Trophoblast cell (in vitro differentiated cells and primary cell): Measurements from ENCODE around the gene TMEM259.
A peak's percentile ranks its signal among the peaks of the same experiment; 100 is the strongest.

ENCODE experiments used
- DNase-seq, 2 donors: peaks; one replicate each; pipeline ENCODE4 v3.0.0-alpha.2; 2016
- H2AFZ ChIP-seq: 2 replicates; pipeline ENCODE4 v1.6.1; 2013; ENCODE audit warnings: low read length, moderate library complexity, mild to moderate bottlenecking; ENCODE audit not compliant: insufficient read depth, poor library complexity
- H2AK5ac ChIP-seq: 2 replicates; pipeline ENCODE4 v1.6.1; 2013; ENCODE audit warnings: mild to moderate bottlenecking, low read length
- H2BK120ac ChIP-seq: 2 replicates; pipeline ENCODE4 v1.6.1; 2013; ENCODE audit warnings: low read length, mild to moderate bottlenecking, moderate library complexity; ENCODE audit not compliant: insufficient read depth, poor library complexity
- H2BK12ac ChIP-seq: 2 replicates; pipeline ENCODE4 v1.6.1; 2013; ENCODE audit warnings: mild to moderate bottlenecking, low read length, moderate library complexity
- H2BK5ac ChIP-seq: 2 replicates; pipeline ENCODE4 v1.6.1; 2013; ENCODE audit warnings: low read length, low read depth, moderate library complexity, mild to moderate bottlenecking; ENCODE audit not compliant: poor library complexity
- H3K14ac ChIP-seq: 2 replicates; pipeline ENCODE4 v1.6.1; 2013; ENCODE audit warnings: mild to moderate bottlenecking, low read length
- H3K18ac ChIP-seq: 2 replicates; pipeline ENCODE4 v1.6.1; 2013; ENCODE audit warnings: mild to moderate bottlenecking, low read length
- H3K23ac ChIP-seq: 2 replicates; pipeline ENCODE4 v1.6.1; 2013; ENCODE audit warnings: low read length
- H3K27ac ChIP-seq: 2 replicates; pipeline ENCODE4 v1.5.1; 2013; ENCODE audit warnings: low read depth, mild to moderate bottlenecking, inconsistent platforms, low read length, moderate library complexity
- H3K27me3 ChIP-seq: 2 replicates; pipeline ENCODE4 v1.6.1; 2013; ENCODE audit warnings: inconsistent platforms, mild to moderate bottlenecking, low read length, moderate library complexity; ENCODE audit not compliant: insufficient read depth
- H3K36me3 ChIP-seq, 2 experiments: 1 replicate in 1 of 2; 2 replicates in 1 of 2; pipeline ENCODE4 v1.6.1; 2013; ENCODE audit warnings: low read length in 2 of 2, mild to moderate bottlenecking in 2 of 2, moderate library complexity in 1 of 2; ENCODE audit not compliant: insufficient read depth in 2 of 2, control insufficient read depth in 1 of 2
- H3K4ac ChIP-seq: 2 replicates; pipeline ENCODE4 v1.6.1; 2013; ENCODE audit warnings: low read depth, mild to moderate bottlenecking, low read length, moderate library complexity
- H3K4me1 ChIP-seq, 2 experiments: 1 replicate in 1 of 2; 2 replicates in 1 of 2; pipeline ENCODE4 v1.6.1; 2013; ENCODE audit warnings: low read length in 2 of 2, mild to moderate bottlenecking in 2 of 2, moderate library complexity in 1 of 2; ENCODE audit not compliant: insufficient read depth in 2 of 2, control insufficient read depth in 1 of 2
- H3K4me2 ChIP-seq: 2 replicates; pipeline ENCODE4 v1.6.1; 2013; ENCODE audit warnings: inconsistent platforms, mild to moderate bottlenecking, low read length, moderate library complexity
- H3K4me3 ChIP-seq: 2 replicates; pipeline ENCODE4 v1.5.1; 2013; ENCODE audit warnings: mild to moderate bottlenecking, low read depth, low read length, inconsistent platforms
- H3K79me1 ChIP-seq: one replicate; pipeline ENCODE4 v1.6.1; 2013; ENCODE audit warnings: low read length
- H3K79me2 ChIP-seq: 2 replicates; pipeline ENCODE4 v1.6.1; 2013; ENCODE audit warnings: low read length, mild to moderate bottlenecking; ENCODE audit not compliant: control insufficient read depth, insufficient read depth, poor library complexity
- H3K9ac ChIP-seq: 2 replicates; pipeline ENCODE4 v1.6.1; 2013; ENCODE audit warnings: mild to moderate bottlenecking, low read length
- H3K9me3 ChIP-seq: 2 replicates; pipeline ENCODE4 v1.6.1; 2013; ENCODE audit warnings: low read depth, mild to moderate bottlenecking, control low read depth, inconsistent platforms, low read length; ENCODE audit not compliant: insufficient read depth
- H4K12ac ChIP-seq: 2 replicates; pipeline ENCODE4 v1.6.1; 2013; ENCODE audit warnings: low read depth, mild to moderate bottlenecking, low read length, moderate library complexity
- H4K8ac ChIP-seq: 2 replicates; pipeline ENCODE4 v1.6.1; 2013; ENCODE audit warnings: low read depth, mild to moderate bottlenecking, low read length, moderate library complexity
- H4K91ac ChIP-seq: one replicate; pipeline ENCODE4 v1.6.1; 2013; ENCODE audit warnings: low read depth, mild to moderate bottlenecking, low read length, moderate library complexity
- whole genome bisulfite sequencing: extraction: QIAGEN DNeasy Blood & Tissue Kit; methylation state at CpG from one replicate; pipeline ENCODE4 v1.1.7; 2013; ENCODE audit warnings: missing lambda C conversion rate; ENCODE audit not compliant: insufficient read length, insufficient coverage; ENCODE audit errors: extremely low coverage; 5-methylcytosine and 5-hydroxymethylcytosine counted together

TMEM259 gene

DNA sequence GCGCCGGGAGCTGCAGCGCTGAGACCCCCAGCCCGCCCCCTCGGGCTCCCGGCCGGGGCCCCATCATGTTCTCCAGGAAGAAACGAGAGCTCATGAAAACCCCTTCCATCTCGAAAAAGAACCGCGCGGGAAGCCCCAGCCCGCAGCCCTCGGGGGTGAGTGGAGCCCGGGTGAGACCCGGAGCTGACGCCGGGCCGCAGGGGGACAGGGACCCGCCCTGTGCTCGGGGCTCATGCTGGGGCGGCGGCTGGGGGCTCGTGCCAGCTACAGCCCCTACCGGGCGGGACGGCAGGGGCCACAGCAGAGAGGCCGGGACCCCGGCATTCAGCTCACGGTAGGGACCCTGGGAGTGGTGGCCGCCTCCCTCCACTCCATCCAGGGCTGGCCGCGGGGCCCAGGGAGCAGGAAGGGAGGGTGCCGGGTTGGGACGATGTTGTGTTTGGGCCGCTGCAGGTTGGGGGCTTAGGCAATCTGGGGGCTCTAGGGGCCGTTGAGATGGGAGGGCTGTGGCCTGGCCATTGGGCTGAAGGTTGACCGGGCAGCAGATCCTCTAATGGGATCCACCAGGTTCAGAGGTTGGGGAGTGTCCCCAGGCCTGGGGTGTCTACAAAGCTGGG is 46.5 kb upstream of the TMEM259 start:
- no CpG with 5 or more reads among the region's 38 CpGs for WGBS
- peak overlapping the region; percentile 51 for H4K8ac ChIP-seq
- H3K14ac ChIP-seq = no peak overlapping the region
- H3K27ac ChIP-seq = no peak overlapping the region
- peak overlapping the region; percentile 39 for H2AFZ ChIP-seq
- H3K36me3 ChIP-seq = no peaks in the 10 kb centered on the region
- peaks cover 11% of the 10 kb centered on the region for H3K9me3 ChIP-seq
- H3K4me1 ChIP-seq = peaks cover 34 to 36% of the 10 kb centered on the region in 2 experiments
- H3K4ac ChIP-seq = no peak overlapping the region
- H3K18ac ChIP-seq = peak overlapping the region; percentile 19
- H2BK5ac ChIP-seq = no peak overlapping the region
- no peak overlapping the region for H3K23ac ChIP-seq
- no peak overlapping the region for H2AK5ac ChIP-seq
- peak overlapping the region; percentile 8 for H2BK12ac ChIP-seq
- peak overlapping the region; percentile 26 for H4K12ac ChIP-seq
- H3K4me3 ChIP-seq = no peak overlapping the region
- peaks cover 11% of the 10 kb centered on the region for H3K27me3 ChIP-seq
- peaks cover 18% of the 10 kb centered on the region for H3K79me1 ChIP-seq
- peak; percentile 45 to 60 for DNase-seq
- no peaks in the 10 kb centered on the region for H3K79me2 ChIP-seq
- H4K91ac ChIP-seq = peak overlapping the region; percentile 59
- H3K4me2 ChIP-seq = peak overlapping the region; percentile 60
- H3K9ac ChIP-seq = no peak overlapping the region
- peak overlapping the region; percentile 68 for H2BK120ac ChIP-seq

DNA sequence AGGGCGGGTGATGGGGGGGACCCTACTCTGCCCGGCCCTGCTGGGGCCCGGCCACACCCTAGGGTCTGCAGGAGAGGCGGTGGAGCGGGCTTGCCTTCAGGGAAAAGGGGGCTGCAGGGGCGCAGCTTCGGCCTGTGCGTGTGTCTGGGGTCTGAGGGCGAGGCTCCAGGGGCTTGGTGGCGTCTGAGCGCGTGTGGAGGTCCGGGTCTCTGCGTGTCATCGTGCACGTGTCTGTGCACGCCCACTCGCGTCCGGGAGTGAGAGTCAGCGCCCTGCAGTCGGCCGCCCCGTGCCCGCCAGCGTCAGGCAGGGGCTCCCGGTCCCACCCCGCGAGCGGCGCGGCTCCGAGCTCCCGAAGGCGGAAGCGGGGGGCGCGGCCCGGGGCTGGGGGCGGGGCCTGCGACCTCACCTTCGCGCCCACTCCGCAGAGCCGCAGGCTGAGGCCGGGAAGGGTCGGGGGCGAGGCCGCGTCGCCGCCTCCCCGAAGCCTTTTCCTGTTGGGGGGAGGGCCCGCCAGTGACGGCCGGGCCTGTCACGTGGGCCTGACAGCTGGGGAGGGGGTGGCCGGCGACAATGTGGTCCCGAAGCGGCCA is 45.9 kb upstream of the TMEM259 start, which contains the start of gene ARHGAP45:
Gene ARHGAP45, plus strand, starts transcription at position 420 of the 593 bp plus-strand sequence. CDS start 239 bp downstream, outside the sequence.
- no CpG with 5 or more reads among the region's 61 CpGs for WGBS
- peak within 1 kb of the TSS; percentile 6 for H2AK5ac ChIP-seq

DNA sequence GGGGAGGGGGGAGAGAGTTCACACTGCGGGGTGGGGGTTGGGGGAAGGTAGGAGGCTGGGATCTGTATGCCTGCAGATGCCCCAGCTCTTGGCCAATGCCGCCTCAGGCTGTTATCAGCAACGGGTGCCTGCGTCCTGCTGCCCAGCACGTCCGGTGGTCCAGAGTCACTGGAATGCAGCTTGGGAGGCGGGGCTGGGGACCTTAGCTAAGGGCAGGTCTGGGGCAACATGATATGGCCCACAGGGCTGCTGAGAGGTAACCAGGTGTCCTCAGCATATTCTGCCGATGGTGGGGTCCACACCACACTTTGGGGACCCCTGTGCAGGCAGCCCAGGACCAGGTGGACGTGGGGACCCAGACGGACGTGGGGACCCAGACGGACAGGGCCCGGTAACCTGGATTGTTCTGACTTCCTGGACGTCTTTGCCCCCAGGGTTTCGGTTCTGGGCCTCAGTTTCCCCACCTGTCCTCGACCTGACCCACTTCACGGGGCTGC is 45.4 kb upstream of the TMEM259 start:
- peak overlapping the region; percentile 32 for H4K12ac ChIP-seq
- no peak overlapping the region for H3K4me3 ChIP-seq
- H4K91ac ChIP-seq = peak overlapping the region; percentile 84
- no peak overlapping the region for H3K23ac ChIP-seq
- peaks cover 34 to 35% of the 10 kb centered on the region in 2 experiments for H3K4me1 ChIP-seq
- peak overlapping the region; percentile 57 for H2BK5ac ChIP-seq
- H2BK12ac ChIP-seq = peak overlapping the region; percentile 76
- no peak overlapping the region for H3K9ac ChIP-seq
- H4K8ac ChIP-seq = peak overlapping the region; percentile 56
- peak overlapping the region; percentile 87 for H3K27ac ChIP-seq
- H2AFZ ChIP-seq = peak overlapping the region; percentile 82
- peaks cover 18% of the 10 kb centered on the region for H3K79me1 ChIP-seq
- H3K18ac ChIP-seq = peak overlapping the region; percentile 20
- peaks cover 15% of the 10 kb centered on the region for H3K9me3 ChIP-seq
- H3K27me3 ChIP-seq = peaks cover 8% of the 10 kb centered on the region
- H3K4ac ChIP-seq = peak overlapping the region; percentile 87
- H3K14ac ChIP-seq = peak overlapping the region; percentile 92
- H3K36me3 ChIP-seq = no peaks in the 10 kb centered on the region
- peak overlapping the region; percentile 89 for H2BK120ac ChIP-seq
- peak; percentile 97 to 99 for DNase-seq
- H3K79me2 ChIP-seq = no peaks in the 10 kb centered on the region
- peak overlapping the region; percentile 6 for H2AK5ac ChIP-seq
- WGBS = no CpG with 5 or more reads among the region's 17 CpGs
- peak overlapping the region; percentile 60 for H3K4me2 ChIP-seq

More for the DNA sequence above, 45.9 kb upstream of the TMEM259 start, which contains the start of gene ARHGAP45:
- peaks cover 18% of the 10 kb centered on the region for H3K79me1 ChIP-seq
- H3K27ac ChIP-seq = peak within 1 kb of the TSS; percentile 87
- H3K4me1 ChIP-seq = peaks cover 34 to 36% of the 10 kb centered on the region in 2 experiments
- H3K36me3 ChIP-seq = no peaks in the 10 kb centered on the region
- peak within 1 kb of the TSS; percentile 92 for H3K14ac ChIP-seq
- no peaks in the 10 kb centered on the region for H3K79me2 ChIP-seq
- H2BK12ac ChIP-seq = peak within 1 kb of the TSS; percentile 76
- H3K4me3 ChIP-seq = peak within 1 kb of the TSS; percentile 60
- peak within 1 kb of the TSS; percentile 65 for H2BK5ac ChIP-seq
- peak in 1 of 2 donors; percentile 51 for DNase-seq
- peaks cover 15% of the 10 kb centered on the region for H3K9me3 ChIP-seq
- no peak within 1 kb of the TSS for H3K9ac ChIP-seq
- peak within 1 kb of the TSS; percentile 82 for H2AFZ ChIP-seq
- H3K27me3 ChIP-seq = peaks cover 11% of the 10 kb centered on the region
- peak within 1 kb of the TSS; percentile 77 for H4K8ac ChIP-seq
- no peak within 1 kb of the TSS for H3K23ac ChIP-seq
- H3K4ac ChIP-seq = peak within 1 kb of the TSS; percentile 87
- H4K91ac ChIP-seq = peak within 1 kb of the TSS; percentile 84
- H3K18ac ChIP-seq = peak within 1 kb of the TSS; percentile 67
- H3K4me2 ChIP-seq = peak within 1 kb of the TSS; percentile 60
- H4K12ac ChIP-seq = peak within 1 kb of the TSS; percentile 32
- peak within 1 kb of the TSS; percentile 89 for H2BK120ac ChIP-seq

DNA sequence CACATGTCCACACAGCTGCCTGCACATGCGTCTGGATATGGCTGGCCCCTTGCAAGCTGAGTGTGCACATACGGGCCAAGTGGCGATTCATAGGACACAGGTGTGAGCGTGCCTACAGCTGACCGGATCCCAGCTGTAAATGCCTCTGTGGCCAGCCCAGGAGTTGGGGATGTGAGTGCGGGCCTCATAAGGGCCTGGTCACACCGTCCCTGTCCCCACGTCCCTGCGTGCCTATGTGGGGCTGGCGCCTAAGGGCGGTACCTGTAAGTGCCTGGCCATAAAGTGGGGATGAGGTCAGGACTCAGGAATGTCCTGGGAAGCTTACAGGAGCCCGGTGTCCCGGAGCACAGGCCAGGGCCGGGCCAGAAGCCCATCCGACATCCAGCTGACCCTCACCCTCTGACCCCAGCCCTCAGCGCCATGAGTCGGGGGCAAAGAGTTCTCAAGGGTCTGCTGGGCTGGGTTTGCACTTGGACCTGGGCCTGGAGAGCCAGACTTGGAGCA is 44.7 kb upstream of the TMEM259 start:
- no peak overlapping the region for H3K4ac ChIP-seq
- no peak overlapping the region for H2AK5ac ChIP-seq
- H2BK120ac ChIP-seq = peak overlapping the region; percentile 54
- peaks cover 18% of the 10 kb centered on the region for H3K79me1 ChIP-seq
- no peaks in the 10 kb centered on the region for H3K79me2 ChIP-seq
- H3K23ac ChIP-seq = no peak overlapping the region
- peak; percentile 99 for DNase-seq
- H3K18ac ChIP-seq = peak overlapping the region; percentile 67
- H3K27ac ChIP-seq = peak overlapping the region; percentile 87
- H2AFZ ChIP-seq = no peak overlapping the region
- no peak overlapping the region for H3K9ac ChIP-seq
- H2BK12ac ChIP-seq = peak overlapping the region; percentile 52
- peak overlapping the region; percentile 77 for H4K8ac ChIP-seq
- no CpG with 5 or more reads among the region's 17 CpGs for whole genome bisulfite sequencing
- H3K4me1 ChIP-seq = peaks cover 28 to 29% of the 10 kb centered on the region in 2 experiments
- peak overlapping the region; percentile 42 for H4K91ac ChIP-seq
- H3K14ac ChIP-seq = peak overlapping the region; percentile 23
- H3K4me2 ChIP-seq = peak overlapping the region; percentile 60
- H3K27me3 ChIP-seq = peaks cover 2% of the 10 kb centered on the region
- H2BK5ac ChIP-seq = peak overlapping the region; percentile 65
- no peaks in the 10 kb centered on the region for H3K36me3 ChIP-seq
- H4K12ac ChIP-seq = no peak overlapping the region
- peaks cover 12% of the 10 kb centered on the region for H3K9me3 ChIP-seq
- no peak overlapping the region for H3K4me3 ChIP-seq
